Measurements from ENCODE around the gene KIF20B.

DNA sequence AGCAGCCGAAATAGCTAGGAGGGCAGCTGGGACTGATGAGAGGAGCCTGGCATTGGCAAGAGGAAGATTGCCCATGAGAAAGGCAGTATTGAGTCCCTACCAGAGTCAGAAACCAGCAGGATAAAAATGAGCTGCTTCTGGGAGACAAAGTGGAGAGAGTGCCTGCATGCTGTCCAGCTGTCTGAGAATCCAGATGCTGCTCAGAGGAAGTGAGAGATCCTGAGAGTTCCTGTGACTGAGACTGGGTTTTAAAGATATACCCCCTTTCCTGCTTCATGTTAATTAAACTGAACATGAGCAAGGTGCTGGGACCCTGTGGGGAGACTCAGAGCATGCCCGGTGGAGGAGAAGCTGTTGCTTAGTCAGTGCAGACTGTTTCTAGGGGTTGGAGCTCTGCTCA is 107.5 kb downstream of the KIF20B start:
- TF ChIP-seq, protein P1, sequence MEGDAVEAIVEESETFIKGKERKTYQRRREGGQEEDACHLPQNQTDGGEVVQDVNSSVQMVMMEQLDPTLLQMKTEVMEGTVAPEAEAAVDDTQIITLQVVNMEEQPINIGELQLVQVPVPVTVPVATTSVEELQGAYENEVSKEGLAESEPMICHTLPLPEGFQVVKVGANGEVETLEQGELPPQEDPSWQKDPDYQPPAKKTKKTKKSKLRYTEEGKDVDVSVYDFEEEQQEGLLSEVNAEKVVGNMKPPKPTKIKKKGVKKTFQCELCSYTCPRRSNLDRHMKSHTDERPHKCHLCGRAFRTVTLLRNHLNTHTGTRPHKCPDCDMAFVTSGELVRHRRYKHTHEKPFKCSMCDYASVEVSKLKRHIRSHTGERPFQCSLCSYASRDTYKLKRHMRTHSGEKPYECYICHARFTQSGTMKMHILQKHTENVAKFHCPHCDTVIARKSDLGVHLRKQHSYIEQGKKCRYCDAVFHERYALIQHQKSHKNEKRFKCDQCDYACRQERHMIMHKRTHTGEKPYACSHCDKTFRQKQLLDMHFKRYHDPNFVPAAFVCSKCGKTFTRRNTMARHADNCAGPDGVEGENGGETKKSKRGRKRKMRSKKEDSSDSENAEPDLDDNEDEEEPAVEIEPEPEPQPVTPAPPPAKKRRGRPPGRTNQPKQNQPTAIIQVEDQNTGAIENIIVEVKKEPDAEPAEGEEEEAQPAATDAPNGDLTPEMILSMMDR (IDR thresholded peaks at IDR 0.05) = no peak
- TF ChIP-seq POLR2A (IDR thresholded peaks at IDR 0.05) = no peak

Measured in prostate gland (tissue), 2 donors.